UCSD-AML1 (cell line): Measurements from ENCODE around the gene RNF167.

ENCODE experiments used
- DNase-seq: peaks from one replicate; lab custom pipeline; 2025; ENCODE audit not compliant: unreplicated experiment; lab: John Stamatoyannopoulos, UW

Gene RNF167

DNA sequence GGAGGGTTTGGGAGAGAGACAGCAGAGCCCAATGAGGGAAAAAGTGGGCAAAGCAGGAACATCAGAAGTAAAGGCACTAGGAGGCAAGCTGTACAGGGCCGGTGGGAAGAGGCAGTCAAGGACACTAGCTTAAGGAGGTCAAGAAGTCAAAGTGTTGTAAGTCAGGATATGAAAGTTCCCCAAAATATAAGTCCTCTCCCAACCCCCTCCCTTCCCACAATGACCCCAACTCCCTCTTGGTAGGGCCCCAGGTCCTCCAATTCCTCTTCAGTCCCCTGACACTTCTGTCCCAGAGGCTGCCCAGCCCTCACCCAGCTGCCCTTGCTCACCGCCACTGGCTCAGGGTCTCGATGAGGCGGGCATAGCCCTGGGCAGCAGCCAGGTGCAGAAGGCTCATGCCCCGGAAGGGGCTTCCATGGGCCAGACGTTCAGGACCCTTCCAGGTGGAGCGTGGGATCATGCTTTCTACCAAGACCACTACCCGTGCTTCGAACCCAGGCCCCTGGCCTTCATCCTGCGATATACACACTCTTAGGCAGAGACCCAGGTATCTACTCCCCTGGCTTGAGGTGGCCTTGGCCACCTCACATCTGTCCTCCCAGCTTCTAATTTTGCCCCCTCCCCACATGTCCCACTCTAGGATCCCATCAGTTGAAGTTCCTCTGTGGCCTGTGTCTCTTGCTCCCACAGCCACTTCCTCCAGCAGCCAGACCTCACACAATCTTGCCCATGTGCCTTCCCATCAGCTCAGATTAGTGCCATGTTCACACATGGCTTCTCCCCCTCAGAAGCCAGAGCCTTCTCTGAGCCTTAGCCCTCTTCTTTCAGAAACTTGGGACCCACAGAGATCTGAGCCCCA, 33.4 kb downstream of the RNF167 start:
- no peak for DNase-seq

DNA sequence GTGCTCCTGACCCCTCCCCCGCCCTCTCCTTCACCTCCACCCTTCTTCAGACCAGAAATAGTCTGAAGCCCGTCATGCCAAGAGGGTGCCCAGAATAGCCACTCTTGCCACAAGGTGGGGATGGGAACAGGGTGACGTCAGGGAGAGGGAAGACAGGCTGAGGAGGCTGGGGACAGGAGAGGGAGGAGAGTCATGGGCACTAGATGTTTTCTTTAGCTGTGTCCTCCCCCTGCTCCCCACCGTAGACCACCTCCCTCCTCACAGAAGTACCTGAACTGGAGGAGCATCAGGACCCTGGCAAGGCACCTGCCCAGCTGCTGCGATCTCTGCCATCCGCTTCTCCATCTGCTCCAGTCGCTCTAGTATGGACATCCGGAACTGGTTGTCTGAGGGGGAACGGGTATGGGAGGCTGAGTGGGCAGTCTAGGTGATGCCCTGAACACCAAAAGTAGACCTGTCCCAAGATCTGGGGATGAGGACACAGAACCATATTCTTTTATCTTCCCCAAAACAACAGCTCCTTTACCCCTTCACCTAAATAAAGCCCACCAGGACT, 34.1 kb downstream of the RNF167 start:
- no peak for DNase-seq

GRCh38 chr17:4978726-4979125, 38.7 kb downstream of the RNF167 start:
- DNase-seq = peak; percentile 41

DNA sequence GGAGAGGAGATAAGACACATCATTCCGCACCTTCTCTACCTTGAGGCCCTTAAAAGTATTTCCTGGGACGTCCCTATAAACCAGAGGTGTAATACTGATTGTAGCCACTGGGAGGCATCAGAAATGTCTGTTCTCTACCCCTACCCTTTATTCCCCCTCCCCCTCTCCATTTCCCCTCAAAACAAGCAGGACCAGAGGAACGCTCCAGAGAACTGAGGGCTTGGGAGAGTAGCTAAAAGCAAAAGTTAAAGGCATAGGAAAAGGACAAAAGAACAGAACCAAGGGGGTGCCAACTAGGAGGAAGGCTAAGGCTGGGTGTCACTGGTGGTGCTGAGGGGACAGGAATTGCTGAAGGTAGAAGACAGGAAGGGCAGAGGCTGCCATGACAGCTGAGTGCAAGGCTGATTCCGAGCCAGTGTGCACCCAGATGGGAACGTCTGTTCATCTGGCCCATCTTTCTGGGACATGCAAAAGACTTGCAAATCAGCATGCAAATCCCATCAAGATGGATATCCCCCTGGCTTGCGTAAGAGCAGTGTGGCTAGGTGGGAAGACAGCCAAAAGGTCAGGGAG, 40.7 kb downstream of the RNF167 start:
- no peak for DNase-seq

DNA sequence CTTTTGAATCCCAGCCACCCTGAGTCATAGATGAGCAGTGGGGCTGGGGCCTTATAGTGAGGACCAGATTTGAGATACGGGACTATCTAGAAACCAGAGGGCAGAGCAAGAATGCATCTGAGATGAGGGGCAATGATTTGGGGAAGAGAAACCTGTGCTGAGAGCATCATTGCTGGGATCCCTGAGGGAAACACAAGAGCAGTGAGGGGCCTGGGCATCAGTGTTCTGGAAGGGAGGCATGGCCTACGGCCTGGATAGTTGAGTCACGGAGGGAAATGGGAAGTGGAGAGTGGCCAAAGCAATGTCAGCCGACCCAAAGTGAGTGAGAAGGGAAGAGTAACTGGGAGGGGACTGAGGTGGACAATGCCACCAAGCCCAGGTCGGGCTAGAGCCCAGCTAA, 42.2 kb downstream of the RNF167 start:
- no peak for DNase-seq

GRCh38 chr17:4986403-4986802, 46.3 kb downstream of the RNF167 start:
- DNase-seq = peak; percentile 54

GRCh38 chr17:4986951-4987766, 47.1 kb downstream of the RNF167 start, which contains the start of gene CAMTA2:
Gene CAMTA2 (minus strand): TSS chr17:4987675. CDS start chr17:4986222, 1,453 bp downstream.
- peak; percentile 96 for DNase-seq

DNA sequence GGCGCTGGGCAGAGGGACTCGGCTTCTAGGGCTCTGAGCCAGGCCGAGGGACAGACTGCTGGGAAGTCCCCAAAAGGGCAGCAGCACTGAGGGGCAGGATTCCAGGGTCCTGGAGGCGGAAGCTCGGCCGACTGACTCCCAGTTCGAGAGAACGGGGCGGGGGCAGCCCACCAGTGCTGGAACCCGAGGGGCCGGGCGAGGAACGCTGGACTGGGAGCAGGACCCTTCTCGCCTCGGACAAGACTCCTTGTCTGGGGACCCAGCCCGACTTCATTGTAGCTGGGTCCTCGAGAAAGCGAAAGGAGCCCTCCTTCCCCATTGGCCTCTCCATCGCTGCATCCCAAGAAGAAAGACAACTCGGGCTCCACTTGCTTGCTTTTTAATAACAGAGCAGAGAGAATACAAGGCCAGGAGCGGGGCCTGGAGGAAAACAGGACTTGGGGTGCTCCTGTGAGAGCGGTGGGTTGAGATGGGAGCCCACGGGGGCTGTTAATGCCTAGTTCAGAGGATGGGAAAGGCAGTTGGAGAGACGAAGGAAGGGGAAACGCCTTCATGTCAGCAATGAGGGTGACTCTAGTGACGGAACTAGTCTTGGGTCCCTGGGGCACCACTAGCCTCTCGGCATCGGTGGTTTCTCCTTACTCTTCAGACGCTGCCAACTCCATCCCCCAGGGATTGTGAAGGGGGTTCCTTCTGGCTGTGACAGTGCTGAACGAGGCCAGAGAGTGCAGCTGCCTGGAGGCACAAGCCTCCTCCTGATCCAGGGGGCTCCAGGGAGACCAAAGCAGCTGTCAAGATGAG, 47.9 kb downstream of the RNF167 start:
- DNase-seq = peak; percentile 49

DNA sequence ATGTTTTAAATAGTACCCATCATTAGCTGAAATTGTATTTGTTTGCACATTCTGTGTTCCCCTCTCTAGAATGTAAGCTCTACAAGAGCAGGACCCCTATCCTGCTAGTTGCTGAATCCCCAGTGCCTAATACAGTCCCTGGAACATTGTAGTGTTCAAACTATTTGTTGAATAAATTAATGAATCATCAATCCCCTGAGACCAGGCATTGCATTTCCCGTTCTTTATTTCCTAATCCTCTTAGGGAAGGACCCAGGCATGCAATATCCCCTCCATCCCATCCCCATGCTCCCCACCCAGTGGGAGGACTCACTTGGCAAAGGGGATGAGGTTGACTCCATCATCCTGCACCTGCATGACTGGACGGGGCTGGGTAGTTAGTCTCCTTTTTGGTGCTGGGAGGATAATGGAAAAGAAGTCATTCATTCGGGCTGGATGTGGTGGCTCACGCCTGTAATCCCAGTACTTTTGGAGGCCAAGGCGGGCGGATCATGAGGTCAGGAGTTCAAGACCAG, 54.1 kb downstream of the RNF167 start:
- no peak for DNase-seq
